GM12892 (cell line): ENCODE data around the gene FBLIM1.

Source experiments
- POLR2AphosphoS5 ChIP-seq: IDR thresholded peaks from 2 replicates; pipeline ENCODE4 v1.6.1; 2011; ENCODE audit warnings: low read depth, low read length, control low read depth
- TAF1 ChIP-seq: IDR thresholded peaks from 2 replicates; pipeline ENCODE4 v1.6.1; 2011; ENCODE audit warnings: low read depth, mild to moderate bottlenecking, control low read depth, low read length, borderline replicate concordance

DNA sequence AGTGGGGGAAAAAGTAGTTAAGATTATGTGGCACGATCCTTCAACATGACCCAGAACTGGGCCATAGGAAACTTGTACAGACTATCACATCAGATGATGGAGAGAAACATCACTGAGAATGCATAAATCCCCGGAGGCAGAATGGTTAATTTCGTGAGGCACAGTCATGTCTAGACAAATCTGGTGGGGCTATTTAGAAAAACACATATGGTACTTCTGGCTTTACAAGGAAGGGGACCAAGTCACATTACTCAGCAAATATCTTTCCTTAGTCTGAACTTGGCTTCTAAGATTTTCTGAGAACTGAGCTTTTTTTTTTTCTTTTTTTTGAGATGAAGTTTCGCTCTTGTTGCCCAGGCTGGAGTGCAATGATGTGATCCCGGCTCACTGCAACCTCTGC is 58.1 kb downstream of the FBLIM1 start:
- TF ChIP-seq POLR2AphosphoS5 (no peak), TAF1 (no peak)
